ENCODE data around the gene CD96. TPM values are rescaled to one million over a fixed set of nuclear protein-coding genes. Genes with fewer than 3 reads are reported as not detected.

Gene CD96
- total RNA-seq, 1 experiment from 2014 or later, result not detected

- H3K36me3 ChIP-seq (ENCODE audit: low read depth, low read length), result no peaks in the 10 kb centered on the region
- no peaks in the 10 kb centered on the region for H3K9me3 ChIP-seq (ENCODE audit: low read length)
- BruUV-seq (replicated peaks), result no TSS peak
- H3F3A ChIP-seq (ENCODE audit: low read length, unreplicated experiment), result no peaks in the 10 kb centered on the region
- no peaks in the 10 kb centered on the region for H3K27me3 ChIP-seq (ENCODE audit: low read length)
- no peak overlapping the region for H3K4me3 ChIP-seq (ENCODE audit: low read length)
- peak; percentile 51 for ATAC-seq
- 0 out of 2 replicates have a peak overlapping the region, but pooled peaks have one; percentile 26 for H3K4me2 ChIP-seq (ENCODE audit: low read length)
- H3K79me2 ChIP-seq (ENCODE audit: low read length), result no peaks in the 10 kb centered on the region
- TF ChIP-seq CTCF (conservative IDR thresholded peaks at IDR 0.05; ENCODE audit: low read depth, low read length) (no peak), EZH2 (IDR thresholded peaks at IDR 0.05; ENCODE audit: low read length, unreplicated experiment) (no peak), EZH2phosphoT487 (IDR thresholded peaks at IDR 0.05; ENCODE audit: borderline replicate concordance, low read length) (no peak)
- DNase-seq, result peak; percentile 76
- CTCF ChIA-PET, result no interaction called here
- H4K20me1 ChIP-seq (ENCODE audit: low read length), result no peaks in the 10 kb centered on the region
- peaks cover 36% of the 10 kb centered on the region for H3K4me1 ChIP-seq (ENCODE audit: insufficient read depth, low read length)
- POLR2A ChIA-PET (ENCODE audit: unreplicated experiment), result interaction anchor here (0.5 kb wide), 1 partner anchor 168 kb away, joined by 4 read pairs; no protein-coding TSS in a partner anchor
- H3K9ac ChIP-seq (ENCODE audit: low read length), result peak overlapping the region; percentile 7; the same call in 1 of the 2 replicates
- H3K9me2 ChIP-seq (replicated peaks; ENCODE audit: low read length), result no peaks in the 10 kb centered on the region
- peak overlapping the region; percentile 62 for H3K27ac ChIP-seq (ENCODE audit: low read length)
- intact Hi-C loops (cut with micrococcal nuclease), result no loop called here
- 0 out of 2 replicates have a peak overlapping the region, but pooled peaks have one; percentile 7 for H2AFZ ChIP-seq (ENCODE audit: low read length)
These were observed 65.4 kb downstream of the CD96 start for GRCh38 chr3:111607240-111607920.

GRCh38 chr3:111608383-111608782 lies 66.4 kb downstream of the CD96 start:
- H3K79me2 ChIP-seq (ENCODE audit: low read length), result no peaks in the 10 kb centered on the region
- no peak overlapping the region for H3K4me3 ChIP-seq (ENCODE audit: low read length)
- POLR2A ChIA-PET (ENCODE audit: unreplicated experiment), result no interaction called here
- no peak overlapping the region for H3K27ac ChIP-seq (ENCODE audit: low read length)
- CTCF ChIA-PET, result no interaction called here
- no peaks in the 10 kb centered on the region for H4K20me1 ChIP-seq (ENCODE audit: low read length)
- no peaks in the 10 kb centered on the region for H3K9me2 ChIP-seq (replicated peaks; ENCODE audit: low read length)
- no peak for ATAC-seq
- BruUV-seq (replicated peaks), result no TSS peak
- H3K4me1 ChIP-seq (ENCODE audit: insufficient read depth, low read length), result peaks cover 34% of the 10 kb centered on the region
- no peak for DNase-seq
- intact Hi-C loops (cut with micrococcal nuclease), result no loop called here
- H3K4me2 ChIP-seq (ENCODE audit: low read length), result no peak overlapping the region
- H3K9me3 ChIP-seq (ENCODE audit: low read length), result no peaks in the 10 kb centered on the region
- H2AFZ ChIP-seq (ENCODE audit: low read length), result no peak overlapping the region
- TF ChIP-seq CTCF (conservative IDR thresholded peaks at IDR 0.05; ENCODE audit: low read depth, low read length), result no peak
- TF ChIP-seq EZH2phosphoT487 (IDR thresholded peaks at IDR 0.05; ENCODE audit: borderline replicate concordance, low read length), result no peak
- no peak for TF ChIP-seq EZH2 (IDR thresholded peaks at IDR 0.05; ENCODE audit: low read length, unreplicated experiment)
- H3K27me3 ChIP-seq (ENCODE audit: low read length), result no peaks in the 10 kb centered on the region
- H3F3A ChIP-seq (ENCODE audit: low read length, unreplicated experiment), result no peaks in the 10 kb centered on the region
- H3K9ac ChIP-seq (ENCODE audit: low read length), result no peak overlapping the region
- no peaks in the 10 kb centered on the region for H3K36me3 ChIP-seq (ENCODE audit: low read depth, low read length)

- no peaks in the 10 kb centered on the region for H3F3A ChIP-seq (ENCODE audit: low read length, unreplicated experiment)
- no TSS peak for BruUV-seq (replicated peaks)
- peaks cover 25% of the 10 kb centered on the region for H3K4me1 ChIP-seq (ENCODE audit: insufficient read depth, low read length)
- no peaks in the 10 kb centered on the region for H4K20me1 ChIP-seq (ENCODE audit: low read length)
- no peak overlapping the region for H3K4me3 ChIP-seq (ENCODE audit: low read length)
- no peak for ATAC-seq
- no peaks in the 10 kb centered on the region for H3K27me3 ChIP-seq (ENCODE audit: low read length)
- H3K79me2 ChIP-seq (ENCODE audit: low read length), result no peaks in the 10 kb centered on the region
- ChIA-PET CTCF (no interaction called here), POLR2A (ENCODE audit: unreplicated experiment) (no interaction called here)
- no peaks in the 10 kb centered on the region for H3K9me2 ChIP-seq (replicated peaks; ENCODE audit: low read length)
- no peaks in the 10 kb centered on the region for H3K36me3 ChIP-seq (ENCODE audit: low read depth, low read length)
- no peak overlapping the region for H3K4me2 ChIP-seq (ENCODE audit: low read length)
- H2AFZ ChIP-seq (ENCODE audit: low read length), result no peak overlapping the region
- no peak for TF ChIP-seq EZH2phosphoT487 (IDR thresholded peaks at IDR 0.05; ENCODE audit: borderline replicate concordance, low read length)
- no peak for TF ChIP-seq EZH2 (IDR thresholded peaks at IDR 0.05; ENCODE audit: low read length, unreplicated experiment)
- no peak for TF ChIP-seq CTCF (conservative IDR thresholded peaks at IDR 0.05; ENCODE audit: low read depth, low read length)
- H3K9ac ChIP-seq (ENCODE audit: low read length), result no peak overlapping the region
- DNase-seq, result no peak
- intact Hi-C loops (cut with micrococcal nuclease), result no loop called here
- no peak overlapping the region for H3K27ac ChIP-seq (ENCODE audit: low read length)
- no peaks in the 10 kb centered on the region for H3K9me3 ChIP-seq (ENCODE audit: low read length)
These were observed 67.7 kb downstream of the CD96 start for GRCh38 chr3:111609700-111610099.
